K562 (cell line): ENCODE data around the gene AGBL1.

ENCODE experiments used
- CCAR2 ChIP-seq: fragments of 200-400 bp; formaldehyde crosslinking; IDR thresholded peaks from 2 replicates; pipeline ENCODE4 v1.6.1; 2017; ENCODE audit warnings: mild to moderate bottlenecking, low read depth, low read length
- DNMT1 ChIP-seq: fragments of 450-650 bp; IDR thresholded peaks from 2 replicates; pipeline ENCODE4 v1.6.1; 2016; ENCODE audit warnings: antibody characterized with exemption, mild to moderate bottlenecking
- MYC ChIP-seq, 2 experiments: fragments of 250-450 bp in 1 of 2; sonication (Bioruptor Pico) in 1 of 2; IDR thresholded peaks; 2 replicates each; pipeline versions ENCODE4 v1.5.1 to v1.6.1; 2012 to 2021; ENCODE audit warnings: low read depth in 2 of 2, borderline replicate concordance in 1 of 2, improper control_type of control experiment in 1 of 2, low read length in 1 of 2, mild to moderate bottlenecking in 1 of 2, moderate library complexity in 1 of 2

DNA sequence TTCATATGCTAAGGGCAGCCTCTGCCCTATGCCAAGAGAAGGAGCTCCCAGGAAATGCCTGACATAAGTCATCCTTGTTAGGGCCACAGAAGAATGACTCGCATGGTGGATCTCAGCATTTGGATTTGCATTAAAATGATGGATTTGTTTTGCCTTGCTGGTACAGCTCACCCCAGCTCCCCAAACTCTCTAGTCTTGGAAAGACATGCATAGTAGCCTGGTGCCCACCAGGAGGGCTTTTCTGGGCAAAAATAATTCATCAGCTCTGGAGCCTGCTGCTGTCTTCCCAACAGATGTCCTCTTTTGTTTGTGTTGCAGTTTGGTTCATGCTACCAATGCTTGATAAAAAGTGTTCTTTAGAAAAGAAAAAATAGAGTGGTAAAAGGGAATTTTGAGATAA is 833.0 kb downstream of the AGBL1 start:
- no peak for TF ChIP-seq CCAR2
- TF ChIP-seq DNMT1, result no peak
- no peak for TF ChIP-seq MYC (IDR thresholded peaks at IDR 0.05; ENCODE audit: low read depth, low read length)
- no peak for TF ChIP-seq MYC (CRISPR knock-in tag; IDR thresholded peaks at IDR 0.05; ENCODE audit: borderline replicate concordance, low read depth)
